Measurements from ENCODE around the gene HERPUD2. TPM values are rescaled to one million over a fixed set of nuclear protein-coding genes. Genes with fewer than 3 reads are reported as not detected.

The HERPUD2 gene
- total and polyA plus RNA-seq, 2 donors (not counting 3 experiments of a cell fraction or from before 2014, with no cell fraction given): 33.9 to 42.0 TPM

DNA sequence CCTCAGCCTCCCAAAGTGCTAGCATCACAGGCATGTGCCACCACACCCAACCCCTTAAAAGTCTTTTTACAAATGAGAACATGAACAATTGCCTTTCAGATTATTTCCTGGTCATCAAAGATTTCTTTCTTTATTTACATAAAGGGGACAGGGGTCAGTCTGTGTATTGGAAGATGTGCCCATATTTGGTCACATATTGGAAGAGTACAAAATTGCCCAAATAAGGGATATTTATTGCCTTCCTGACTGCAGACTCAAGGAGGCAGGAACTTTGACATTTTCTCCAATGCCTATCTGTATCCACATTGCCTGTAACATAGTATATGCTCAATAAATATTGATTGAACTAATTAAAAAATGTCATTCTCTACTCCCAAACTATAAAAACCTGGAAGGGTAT is 25.9 kb upstream of the HERPUD2 start:
- POLR2A ChIA-PET: no interaction called here
- TF ChIP-seq POLR2AphosphoS5 (IDR thresholded peaks at IDR 0.05; ENCODE audit: insufficient read depth, low read depth, low read length) (no peak), JUN (IDR thresholded peaks at IDR 0.05; ENCODE audit: borderline replicate concordance, insufficient read depth, insufficient read length, low read depth) (no peak)
- Histone ChIP-seq H4K20me1 (replicated peaks; ENCODE audit: control insufficient read depth, extremely low read depth, insufficient read depth, low read length) (no peaks in the 10 kb centered on the region), H2AFZ (ENCODE audit: low read depth, low read length) (no peak overlapping the region), H3K4me1 (ENCODE audit: control insufficient read depth, extremely low read depth, insufficient read depth, low read length) (no peaks in the 10 kb centered on the region), H3K9ac (replicated peaks; ENCODE audit: extremely low read depth, insufficient read depth, low read length) (no peak overlapping the region), H3K79me2 (ENCODE audit: control insufficient read depth, insufficient read depth, low read length) (no peaks in the 10 kb centered on the region), H3K4me2 (ENCODE audit: insufficient read depth, low read length) (no peak overlapping the region), H3K27ac (ENCODE audit: insufficient read depth, low read depth, low read length) (no peak overlapping the region), H3K9me1 (replicated peaks; ENCODE audit: control insufficient read depth, extremely low read depth, insufficient read depth, low read length) (no peaks in the 10 kb centered on the region), H3K36me3 (ENCODE audit: control insufficient read depth in 2 of 2, extremely low read depth in 1 of 2, insufficient read depth in 2 of 2, low read length in 2 of 2) (no peaks in the 10 kb centered on the region), H3K9me3 (replicated peaks; ENCODE audit: control insufficient read depth, insufficient read depth, low read length) (no peaks in the 10 kb centered on the region), H3K27me3 (ENCODE audit: control insufficient read depth in 2 of 2, insufficient read depth in 2 of 2, low read length in 2 of 2) (peaks cover 12 to 23% of the 10 kb centered on the region in 2 experiments), H3K4me3 (replicated peaks in 1 of 3; ENCODE audit: insufficient read depth in 1 of 3, low read depth in 1 of 3, low read length in 3 of 3) (no peak overlapping the region)
- DNase-seq (ENCODE audit: low read depth, low spot score) (no peak), FAIRE-seq (no peak)
- dilution Hi-C loops (cut with MboI; ENCODE audit: extremely low pct_ligation_motif_present, low sequenced_read_pairs): no loop called here
- CTCF ChIA-PET: no interaction called here
- BruUV-seq (replicated peaks): no TSS peak
- intact Hi-C loops (cut with micrococcal nuclease): no loop called here

DNA sequence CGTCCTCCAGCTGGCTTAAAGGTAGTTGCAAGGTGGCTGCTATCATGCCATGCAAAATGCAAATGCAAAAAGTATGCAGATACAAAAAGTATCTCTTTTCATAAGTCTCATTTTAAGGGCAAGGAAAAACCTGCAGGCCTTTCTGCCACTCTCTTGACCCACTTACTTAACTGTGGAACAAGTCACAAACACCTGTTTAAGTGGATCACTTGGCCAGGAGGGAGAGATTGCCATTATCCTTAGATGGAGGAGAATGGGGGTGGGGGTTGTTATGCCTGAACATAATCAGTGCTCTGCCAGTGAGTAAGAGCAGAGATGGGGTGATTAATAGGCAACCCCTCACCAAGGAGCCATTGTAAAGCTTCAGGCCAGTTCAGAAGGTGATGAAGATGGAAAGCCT is 25.1 kb upstream of the HERPUD2 start:
- Histone ChIP-seq H3K9me1 (replicated peaks; ENCODE audit: control insufficient read depth, extremely low read depth, insufficient read depth, low read length) (no peaks in the 10 kb centered on the region), H3K4me3 (replicated peaks in 1 of 3; ENCODE audit: insufficient read depth in 1 of 3, low read depth in 1 of 3, low read length in 3 of 3) (no peak overlapping the region), H3K79me2 (ENCODE audit: control insufficient read depth, insufficient read depth, low read length) (no peaks in the 10 kb centered on the region), H2AFZ (ENCODE audit: low read depth, low read length) (no peak overlapping the region), H3K9ac (replicated peaks; ENCODE audit: extremely low read depth, insufficient read depth, low read length) (no peak overlapping the region), H4K20me1 (replicated peaks; ENCODE audit: control insufficient read depth, extremely low read depth, insufficient read depth, low read length) (no peaks in the 10 kb centered on the region), H3K36me3 (ENCODE audit: control insufficient read depth in 2 of 2, extremely low read depth in 1 of 2, insufficient read depth in 2 of 2, low read length in 2 of 2) (no peaks in the 10 kb centered on the region), H3K4me1 (ENCODE audit: control insufficient read depth, extremely low read depth, insufficient read depth, low read length) (no peaks in the 10 kb centered on the region), H3K4me2 (ENCODE audit: insufficient read depth, low read length) (no peak overlapping the region), H3K27ac (ENCODE audit: insufficient read depth, low read depth, low read length) (no peak overlapping the region), H3K9me3 (replicated peaks; ENCODE audit: control insufficient read depth, insufficient read depth, low read length) (no peaks in the 10 kb centered on the region), H3K27me3 (ENCODE audit: control insufficient read depth in 2 of 2, insufficient read depth in 2 of 2, low read length in 2 of 2) (peaks cover 12 to 23% of the 10 kb centered on the region in 2 experiments)
- BruUV-seq (replicated peaks): no TSS peak
- dilution Hi-C loops (cut with MboI; ENCODE audit: extremely low pct_ligation_motif_present, low sequenced_read_pairs) (no loop called here), intact Hi-C loops (cut with micrococcal nuclease) (no loop called here)
- TF ChIP-seq POLR2A (IDR thresholded peaks at IDR 0.05; ENCODE audit: low read depth, low read length): no peak
- TF ChIP-seq FOS (IDR thresholded peaks at IDR 0.05; ENCODE audit: borderline replicate concordance, insufficient read depth, low read length): no peak
- TF ChIP-seq POLR2AphosphoS5 (IDR thresholded peaks at IDR 0.05; ENCODE audit: insufficient read depth, low read depth, low read length): no peak
- TF ChIP-seq, protein P1, sequence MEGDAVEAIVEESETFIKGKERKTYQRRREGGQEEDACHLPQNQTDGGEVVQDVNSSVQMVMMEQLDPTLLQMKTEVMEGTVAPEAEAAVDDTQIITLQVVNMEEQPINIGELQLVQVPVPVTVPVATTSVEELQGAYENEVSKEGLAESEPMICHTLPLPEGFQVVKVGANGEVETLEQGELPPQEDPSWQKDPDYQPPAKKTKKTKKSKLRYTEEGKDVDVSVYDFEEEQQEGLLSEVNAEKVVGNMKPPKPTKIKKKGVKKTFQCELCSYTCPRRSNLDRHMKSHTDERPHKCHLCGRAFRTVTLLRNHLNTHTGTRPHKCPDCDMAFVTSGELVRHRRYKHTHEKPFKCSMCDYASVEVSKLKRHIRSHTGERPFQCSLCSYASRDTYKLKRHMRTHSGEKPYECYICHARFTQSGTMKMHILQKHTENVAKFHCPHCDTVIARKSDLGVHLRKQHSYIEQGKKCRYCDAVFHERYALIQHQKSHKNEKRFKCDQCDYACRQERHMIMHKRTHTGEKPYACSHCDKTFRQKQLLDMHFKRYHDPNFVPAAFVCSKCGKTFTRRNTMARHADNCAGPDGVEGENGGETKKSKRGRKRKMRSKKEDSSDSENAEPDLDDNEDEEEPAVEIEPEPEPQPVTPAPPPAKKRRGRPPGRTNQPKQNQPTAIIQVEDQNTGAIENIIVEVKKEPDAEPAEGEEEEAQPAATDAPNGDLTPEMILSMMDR (IDR thresholded peaks at IDR 0.05; ENCODE audit: extremely low read depth in 1 of 2, insufficient read depth in 1 of 2, low read depth in 1 of 2, low read length in 2 of 2): no peak
- no peak for TF ChIP-seq MYC (IDR thresholded peaks at IDR 0.05; ENCODE audit: low read depth, low read length)
- TF ChIP-seq GATA2 (IDR thresholded peaks at IDR 0.05; ENCODE audit: insufficient read depth, insufficient read length, low read depth, low read length): no peak
- no peak for TF ChIP-seq EZH2 (IDR thresholded peaks at IDR 0.05; ENCODE audit: borderline replicate concordance, low read depth, low read length, severe bottlenecking)
- no peak for TF ChIP-seq JUN (IDR thresholded peaks at IDR 0.05; ENCODE audit: borderline replicate concordance, insufficient read depth, insufficient read length, low read depth)
- TF ChIP-seq, protein P2, sequence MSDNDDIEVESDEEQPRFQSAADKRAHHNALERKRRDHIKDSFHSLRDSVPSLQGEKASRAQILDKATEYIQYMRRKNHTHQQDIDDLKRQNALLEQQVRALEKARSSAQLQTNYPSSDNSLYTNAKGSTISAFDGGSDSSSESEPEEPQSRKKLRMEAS (IDR thresholded peaks at IDR 0.05; ENCODE audit: insufficient read depth, insufficient read length): no peak
- ChIA-PET POLR2A (no interaction called here), CTCF (interaction anchor here (0.6 kb wide), 1 partner anchor 10 kb away, joined by 4 read pairs; no protein-coding TSS in a partner anchor)
- FAIRE-seq: no peak
- no peak for DNase-seq (ENCODE audit: low read depth, low spot score)

All from endothelial cell of umbilical vein (primary cell).